ENCODE measurements around the gene SRGAP1. TPM values are rescaled to one million over a fixed set of nuclear protein-coding genes. Genes with fewer than 3 reads are reported as not detected.

SRGAP1 gene
- total and polyA plus RNA-seq, 8 donors, result 9.6 to 15.6 (median 11.7) TPM

DNA sequence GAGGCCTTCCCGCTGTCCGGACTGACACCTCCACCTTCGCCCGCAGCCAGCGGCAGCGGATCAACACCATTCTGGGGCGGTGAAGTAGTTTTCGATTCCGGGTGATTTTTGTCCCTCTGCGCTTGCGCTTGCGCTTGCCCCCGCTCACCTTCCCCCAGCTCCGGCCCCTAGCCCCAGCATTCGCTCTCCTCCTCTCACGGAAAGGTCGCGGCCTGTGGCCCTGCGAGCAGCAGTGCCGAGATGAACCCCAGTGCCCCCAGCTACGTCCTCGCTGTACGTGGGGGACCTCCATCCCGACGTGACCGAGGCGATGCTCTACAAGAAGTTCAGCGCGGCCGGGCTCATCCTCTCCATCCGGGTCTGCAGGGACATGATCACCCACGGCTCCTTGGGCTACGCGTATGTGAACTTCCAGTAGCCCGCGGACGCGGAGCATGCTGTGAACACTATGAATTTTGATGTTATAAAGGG lies 22.7 kb upstream of the SRGAP1 start:
- peaks cover 0 to 2% of the 10 kb centered on the region in 2 donors for H3K9me3 ChIP-seq
- intact Hi-C loops (cut with DNase I), result loop anchor here (5.0 to 10.0 kb wide), 2 partner anchors 435 to 443 kb away; no protein-coding TSS in a partner anchor
- ATAC-seq, result peak; percentile 31
- DNase-seq, result peak in 1 of 4 donors; percentile 79
- no peak overlapping the region for H3K27ac ChIP-seq
- peak overlapping the region; percentile 14 to 28 for H3K4me3 ChIP-seq
- no peaks in the 10 kb centered on the region for H3K4me1 ChIP-seq
- H3K27me3 ChIP-seq, result peaks cover 0 to 11% of the 10 kb centered on the region in 2 donors
- TF ChIP-seq, protein P1, sequence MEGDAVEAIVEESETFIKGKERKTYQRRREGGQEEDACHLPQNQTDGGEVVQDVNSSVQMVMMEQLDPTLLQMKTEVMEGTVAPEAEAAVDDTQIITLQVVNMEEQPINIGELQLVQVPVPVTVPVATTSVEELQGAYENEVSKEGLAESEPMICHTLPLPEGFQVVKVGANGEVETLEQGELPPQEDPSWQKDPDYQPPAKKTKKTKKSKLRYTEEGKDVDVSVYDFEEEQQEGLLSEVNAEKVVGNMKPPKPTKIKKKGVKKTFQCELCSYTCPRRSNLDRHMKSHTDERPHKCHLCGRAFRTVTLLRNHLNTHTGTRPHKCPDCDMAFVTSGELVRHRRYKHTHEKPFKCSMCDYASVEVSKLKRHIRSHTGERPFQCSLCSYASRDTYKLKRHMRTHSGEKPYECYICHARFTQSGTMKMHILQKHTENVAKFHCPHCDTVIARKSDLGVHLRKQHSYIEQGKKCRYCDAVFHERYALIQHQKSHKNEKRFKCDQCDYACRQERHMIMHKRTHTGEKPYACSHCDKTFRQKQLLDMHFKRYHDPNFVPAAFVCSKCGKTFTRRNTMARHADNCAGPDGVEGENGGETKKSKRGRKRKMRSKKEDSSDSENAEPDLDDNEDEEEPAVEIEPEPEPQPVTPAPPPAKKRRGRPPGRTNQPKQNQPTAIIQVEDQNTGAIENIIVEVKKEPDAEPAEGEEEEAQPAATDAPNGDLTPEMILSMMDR (IDR thresholded peaks at IDR 0.05), result no peak
- H3K36me3 ChIP-seq, result no peaks in the 10 kb centered on the region

DNA sequence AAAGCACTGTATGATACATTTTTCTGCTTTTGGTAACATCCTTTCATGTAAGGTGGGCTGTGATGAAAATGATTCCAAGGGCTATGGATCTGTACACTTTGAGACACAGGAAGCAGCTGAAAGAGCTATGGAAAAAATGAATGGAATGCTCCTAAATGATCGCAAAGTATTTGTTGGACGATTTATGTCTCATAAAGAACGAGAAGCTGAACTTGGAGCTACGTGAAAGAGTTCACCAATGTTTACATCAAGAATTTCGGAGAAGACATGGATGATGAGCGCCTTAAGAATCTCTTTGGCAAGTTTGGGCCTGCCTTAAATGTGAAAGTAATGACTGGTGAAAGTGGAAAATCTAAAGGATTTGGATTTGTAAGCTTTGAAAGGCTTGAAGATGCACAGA lies 22.1 kb upstream of the SRGAP1 start:
- H3K9me3 ChIP-seq, result peaks cover 0 to 2% of the 10 kb centered on the region in 2 donors
- H3K27ac ChIP-seq, result no peak overlapping the region
- TF ChIP-seq, protein P1 (IDR thresholded peaks at IDR 0.05), result no peak
- no peaks in the 10 kb centered on the region for H3K4me1 ChIP-seq
- intact Hi-C loops (cut with DNase I), result loop anchor here (5.0 to 10.0 kb wide), 2 partner anchors 435 to 442 kb away; no protein-coding TSS in a partner anchor
- H3K4me3 ChIP-seq, result peak overlapping the region in 1 of 2 donors; percentile 28
- no peak for DNase-seq
- H3K27me3 ChIP-seq, result peaks cover 0 to 11% of the 10 kb centered on the region in 2 donors
- no peak for ATAC-seq
- H3K36me3 ChIP-seq, result no peaks in the 10 kb centered on the region

DNA sequence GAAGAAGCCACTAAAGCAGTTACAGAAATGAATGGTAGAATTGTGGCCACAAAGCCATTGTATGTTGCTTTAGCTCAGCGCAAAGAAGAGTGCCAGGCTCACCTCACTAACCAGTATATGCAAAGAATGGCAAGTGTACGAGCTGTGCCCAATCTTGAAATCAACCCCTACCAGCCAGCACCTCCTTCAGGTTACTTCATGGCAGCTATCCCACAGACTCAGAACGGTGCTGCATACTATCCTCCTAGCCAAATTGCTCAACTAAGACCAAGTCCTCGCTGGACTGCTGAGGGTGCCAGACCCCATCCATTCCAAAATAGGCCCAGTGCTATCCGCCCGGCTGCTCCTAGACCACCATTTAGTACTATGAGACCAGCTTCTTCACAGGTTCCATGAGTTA lies 21.5 kb upstream of the SRGAP1 start:
- Histone ChIP-seq H3K4me3 (no peak overlapping the region), H3K9me3 (peaks cover 0 to 2% of the 10 kb centered on the region in 2 donors), H3K36me3 (no peaks in the 10 kb centered on the region), H3K27ac (no peak overlapping the region), H3K27me3 (peaks cover 0 to 11% of the 10 kb centered on the region in 2 donors), H3K4me1 (no peaks in the 10 kb centered on the region)
- DNase-seq, result no peak
- TF ChIP-seq, protein P1 (IDR thresholded peaks at IDR 0.05), result no peak
- ATAC-seq, result no peak
- intact Hi-C loops (cut with DNase I), result loop anchor here (5.0 to 10.0 kb wide), 2 partner anchors 434 to 442 kb away; no protein-coding TSS in a partner anchor

DNA sequence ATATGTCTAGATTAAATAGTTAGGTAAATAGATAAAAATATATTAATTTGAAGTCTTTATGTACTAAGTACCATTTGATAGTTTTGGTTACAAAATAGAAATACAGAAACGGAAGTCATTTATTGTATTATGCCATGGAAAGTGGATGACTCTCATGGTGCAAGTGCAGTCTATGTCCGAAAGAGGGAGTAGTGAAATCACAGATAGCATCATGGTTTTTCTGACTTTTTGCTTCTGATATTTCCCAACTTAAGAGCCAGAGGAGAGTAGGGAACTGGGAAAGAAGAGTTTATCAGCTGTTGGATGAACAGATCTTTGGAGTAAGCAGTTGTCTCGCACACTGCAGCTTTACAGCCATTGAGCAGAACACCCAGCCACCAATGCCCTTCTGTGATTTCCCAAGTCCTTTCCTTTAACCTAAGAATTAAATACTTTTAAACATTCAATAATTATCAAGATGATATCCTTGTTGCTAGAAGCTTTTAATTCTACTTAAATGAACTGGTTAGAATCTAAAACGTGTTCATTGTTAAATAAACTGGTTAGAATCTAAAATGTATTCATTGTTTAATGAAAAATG lies 18.4 kb upstream of the SRGAP1 start:
- Histone ChIP-seq H3K4me1 (no peaks in the 10 kb centered on the region), H3K27ac (no peak overlapping the region), H3K36me3 (no peaks in the 10 kb centered on the region), H3K27me3 (peaks cover 0 to 11% of the 10 kb centered on the region in 2 donors), H3K4me3 (no peak overlapping the region), H3K9me3 (no peaks in the 10 kb centered on the region)
- ATAC-seq (peak; percentile 82), DNase-seq (peak in 1 of 4 donors; percentile 88)
- intact Hi-C loops (cut with DNase I), result loop anchor here in 1 of 2 donors (10.0 kb wide), 1 partner anchor 439 kb away; no protein-coding TSS in a partner anchor
- TF ChIP-seq, protein P1 (IDR thresholded peaks at IDR 0.05), result peak; percentile 77 to 78

DNA sequence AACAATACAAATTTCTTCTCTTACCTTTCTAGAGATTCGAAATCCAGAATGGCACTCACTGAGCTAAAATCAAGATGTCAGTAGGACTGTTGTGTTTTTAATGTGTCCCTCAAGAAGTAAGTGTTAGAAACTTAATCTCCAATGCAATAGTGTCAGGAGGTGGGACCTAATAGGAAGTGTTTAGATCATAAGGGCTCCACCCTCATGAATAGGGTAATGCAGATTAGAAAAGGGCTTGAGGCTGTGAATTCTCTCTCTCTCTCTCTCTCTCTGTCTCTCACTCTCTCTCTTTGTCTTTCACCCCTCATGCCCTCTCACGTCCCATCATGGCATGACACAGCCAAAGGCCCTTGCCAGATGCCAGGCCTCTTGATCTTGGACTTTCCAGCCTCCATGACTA lies 15.6 kb upstream of the SRGAP1 start:
- DNase-seq, result no peak
- TF ChIP-seq, protein P1 (IDR thresholded peaks at IDR 0.05), result no peak
- ATAC-seq, result no peak

More for the DNA sequence above, 15.6 kb upstream of the SRGAP1 start:
- Histone ChIP-seq H3K4me1 (no peaks in the 10 kb centered on the region), H3K9me3 (no peaks in the 10 kb centered on the region), H3K27me3 (no peaks in the 10 kb centered on the region), H3K4me3 (no peak overlapping the region), H3K36me3 (no peaks in the 10 kb centered on the region), H3K27ac (no peak overlapping the region)
- intact Hi-C loops (cut with DNase I), result loop anchor here in 1 of 2 donors (10.0 kb wide), 1 partner anchor 436 kb away; no protein-coding TSS in a partner anchor
